Astrocyte (in vitro differentiated cells and primary cell): ENCODE data around the gene TTC34. TPM values are rescaled to one million over a fixed set of nuclear protein-coding genes. Genes with fewer than 3 reads are reported as not detected.

ENCODE experiments used
- DNase-seq: peaks from one replicate; pipeline ENCODE4 v3.0.0-alpha.2; 2010; ENCODE audit warnings: low read depth
- FAIRE-seq: peaks from 2 replicates; lab custom pipeline; 2011; peaks lifted over from hg19 to GRCh38; lab: Jason Lieb, UNC
- H2AFZ ChIP-seq: 2 replicates; pipeline ENCODE4 v1.6.0; 2012; ENCODE audit warnings: low read depth, low read length, inconsistent platforms
- H3K27ac ChIP-seq: 2 replicates; pipeline ENCODE4 v1.5.1; 2011; ENCODE audit warnings: low read depth, low read length, inconsistent platforms
- H3K27me3 ChIP-seq: 2 replicates; pipeline ENCODE4 v1.6.0; 2011; ENCODE audit warnings: low read length, inconsistent platforms; ENCODE audit not compliant: insufficient read depth
- H3K36me3 ChIP-seq: 2 replicates; pipeline ENCODE4 v1.5.1; 2011; ENCODE audit warnings: low read length, inconsistent platforms; ENCODE audit not compliant: insufficient read depth
- H3K4me1 ChIP-seq: 2 replicates; pipeline ENCODE4 v1.5.1; 2011; ENCODE audit warnings: low read length, inconsistent platforms; ENCODE audit not compliant: insufficient read depth
- H3K4me2 ChIP-seq: 2 replicates; pipeline ENCODE4 v1.6.0; 2012; ENCODE audit warnings: low read length, inconsistent platforms
- H3K4me3 ChIP-seq: 2 replicates; pipeline ENCODE4 v1.5.1; 2011; ENCODE audit warnings: low read depth, mild to moderate bottlenecking, low read length, inconsistent platforms; ENCODE audit not compliant: insufficient read depth
- H3K79me2 ChIP-seq: 2 replicates; pipeline ENCODE4 v1.6.0; 2012; ENCODE audit warnings: mild to moderate bottlenecking, low read length, inconsistent platforms; ENCODE audit not compliant: insufficient read depth
- H3K9ac ChIP-seq: 2 replicates; pipeline ENCODE4 v1.6.0; 2012; ENCODE audit warnings: mild to moderate bottlenecking, low read length, inconsistent platforms
- H3K9me3 ChIP-seq: 2 replicates; pipeline ENCODE4 v1.5.1; 2012; ENCODE audit warnings: low read depth, mild to moderate bottlenecking, low read length, inconsistent platforms; ENCODE audit not compliant: insufficient read depth
- H4K20me1 ChIP-seq: 2 replicates; pipeline ENCODE4 v1.6.0; 2012; ENCODE audit warnings: low read length, inconsistent platforms; ENCODE audit not compliant: insufficient read depth
- H3K27ac Mint-ChIP-seq: one replicate; pipeline ENCODE4 v1.8.0; 2021; ENCODE audit warnings: mild to moderate bottlenecking, mixed read lengths; ENCODE audit not compliant: unreplicated experiment
- H3K27me3 Mint-ChIP-seq: one replicate; pipeline ENCODE4 v1.8.0; 2021; ENCODE audit warnings: low read depth, mixed read lengths; ENCODE audit not compliant: unreplicated experiment
- H3K36me3 Mint-ChIP-seq: one replicate; pipeline ENCODE4 v1.8.0; 2021; ENCODE audit warnings: low read depth, mixed read lengths; ENCODE audit not compliant: unreplicated experiment
- H3K4me1 Mint-ChIP-seq: one replicate; pipeline ENCODE4 v1.8.0; 2021; ENCODE audit warnings: low read depth, mixed read lengths; ENCODE audit not compliant: unreplicated experiment
- H3K4me3 Mint-ChIP-seq: one replicate; pipeline ENCODE4 v1.8.0; 2021; ENCODE audit warnings: mild to moderate bottlenecking, moderate library complexity, mixed read lengths; ENCODE audit not compliant: unreplicated experiment
- H3K9me3 Mint-ChIP-seq: one replicate; pipeline ENCODE4 v1.8.0; 2021; ENCODE audit warnings: mild to moderate bottlenecking, mixed read lengths; ENCODE audit not compliant: unreplicated experiment
- CTCF ChIP-seq: IDR thresholded peaks from 2 replicates; pipeline ENCODE4 v1.5.1; 2011; ENCODE audit warnings: low read depth, mild to moderate bottlenecking, inconsistent platforms, low read length, moderate library complexity; ENCODE audit not compliant: insufficient read depth
- EZH2 ChIP-seq: IDR thresholded peaks from 2 replicates; pipeline ENCODE4 v1.6.1; 2012; ENCODE audit warnings: mild to moderate bottlenecking, low read length, inconsistent platforms; ENCODE audit not compliant: insufficient read depth
- total RNA-seq: library from RNA; stranded (reverse); gene quantifications from 2 replicates; pipeline ENCODE4 v1.2.1, GENCODE V29; 2021

TTC34 gene
- total RNA-seq, 1 donor from 2014 or later: 0.39 TPM

DNA sequence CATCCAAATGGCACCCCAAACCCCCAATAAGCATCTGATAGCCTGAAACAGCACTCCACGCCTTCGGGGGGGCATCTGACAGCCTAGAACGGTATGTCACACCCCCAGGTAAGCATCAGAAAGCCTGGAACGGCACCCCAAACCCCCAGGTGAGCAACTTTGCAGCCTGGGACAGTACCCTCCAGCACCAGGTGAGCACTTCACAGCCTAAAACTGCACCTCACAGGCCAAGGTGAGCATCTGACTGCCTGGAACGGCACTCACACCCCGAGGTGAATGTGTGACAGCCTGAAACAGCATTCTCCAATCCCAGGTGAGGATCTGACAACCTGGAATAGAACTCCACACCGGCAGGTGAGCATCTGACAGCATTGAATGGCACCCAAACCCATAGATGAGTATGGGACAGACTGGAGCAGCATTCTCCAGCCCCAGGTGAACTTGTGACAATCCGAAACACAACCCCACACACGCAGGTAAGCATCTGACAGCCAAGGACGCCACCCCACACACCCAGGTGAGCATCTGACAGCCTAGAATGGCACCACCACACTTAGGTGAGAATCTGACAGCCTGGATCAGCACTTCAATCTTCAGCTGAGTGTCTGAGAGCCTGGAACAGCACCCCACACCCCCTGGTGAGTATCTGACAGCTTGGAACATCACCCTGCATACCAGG lies 150.4 kb downstream of the TTC34 start:
- Mint-ChIP-seq H3K4me1 (no peaks in the 10 kb centered on the region), H3K9me3 (peaks cover 49% of the 10 kb centered on the region), H3K27ac (no peak overlapping the region), H3K27me3 (peaks cover 15% of the 10 kb centered on the region), H3K36me3 (peaks cover 21% of the 10 kb centered on the region), H3K4me3 (no peak overlapping the region)
- no peak overlapping the region for H3K9ac ChIP-seq
- no peaks in the 10 kb centered on the region for H3K27me3 ChIP-seq
- H3K4me3 ChIP-seq: no peak overlapping the region
- TF ChIP-seq CTCF (no peak), EZH2 (no peak)
- no peaks in the 10 kb centered on the region for H3K79me2 ChIP-seq
- no peak overlapping the region for H3K27ac ChIP-seq
- no peak overlapping the region for H3K4me2 ChIP-seq
- no peaks in the 10 kb centered on the region for H3K4me1 ChIP-seq
- no peak overlapping the region for H2AFZ ChIP-seq
- H3K9me3 ChIP-seq: peaks cover 43% of the 10 kb centered on the region
- H4K20me1 ChIP-seq: no peaks in the 10 kb centered on the region
- no peaks in the 10 kb centered on the region for H3K36me3 ChIP-seq
- FAIRE-seq (no peak), DNase-seq (no peak)

DNA sequence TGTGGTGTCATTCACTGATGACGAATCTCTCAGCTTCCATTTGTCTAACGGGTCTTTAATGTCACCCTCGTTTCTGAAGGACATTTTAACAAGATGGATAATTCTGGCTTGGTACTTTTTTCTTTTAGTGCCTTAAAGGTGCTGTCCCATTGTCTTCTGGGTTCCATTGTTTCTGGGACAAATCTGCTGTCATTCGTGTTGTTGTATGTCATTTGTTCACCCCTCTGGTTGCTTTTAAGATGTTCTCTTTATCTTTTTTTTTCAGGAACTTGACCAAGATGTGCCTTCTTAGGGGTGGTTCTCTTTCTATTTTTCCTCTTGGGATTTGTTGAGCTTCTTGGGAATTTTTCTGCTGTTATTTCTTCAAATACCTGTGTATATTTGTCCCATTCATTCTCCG lies 154.7 kb downstream of the TTC34 start:
- Histone ChIP-seq H3K9me3 (peaks cover 6% of the 10 kb centered on the region), H3K9ac (no peak overlapping the region), H4K20me1 (no peaks in the 10 kb centered on the region), H3K4me3 (no peak overlapping the region), H2AFZ (no peak overlapping the region), H3K79me2 (no peaks in the 10 kb centered on the region), H3K4me1 (peaks cover 7% of the 10 kb centered on the region), H3K27me3 (no peaks in the 10 kb centered on the region), H3K27ac (no peak overlapping the region), H3K4me2 (no peak overlapping the region), H3K36me3 (no peaks in the 10 kb centered on the region)
- Mint-ChIP-seq H3K36me3 (no peaks in the 10 kb centered on the region), H3K9me3 (peaks cover 10% of the 10 kb centered on the region), H3K27ac (no peak overlapping the region), H3K4me1 (peaks cover 2% of the 10 kb centered on the region), H3K4me3 (no peak overlapping the region), H3K27me3 (peaks cover 1% of the 10 kb centered on the region)
- FAIRE-seq (no peak), DNase-seq (no peak)
- no peak for TF ChIP-seq EZH2
- TF ChIP-seq CTCF: no peak

DNA sequence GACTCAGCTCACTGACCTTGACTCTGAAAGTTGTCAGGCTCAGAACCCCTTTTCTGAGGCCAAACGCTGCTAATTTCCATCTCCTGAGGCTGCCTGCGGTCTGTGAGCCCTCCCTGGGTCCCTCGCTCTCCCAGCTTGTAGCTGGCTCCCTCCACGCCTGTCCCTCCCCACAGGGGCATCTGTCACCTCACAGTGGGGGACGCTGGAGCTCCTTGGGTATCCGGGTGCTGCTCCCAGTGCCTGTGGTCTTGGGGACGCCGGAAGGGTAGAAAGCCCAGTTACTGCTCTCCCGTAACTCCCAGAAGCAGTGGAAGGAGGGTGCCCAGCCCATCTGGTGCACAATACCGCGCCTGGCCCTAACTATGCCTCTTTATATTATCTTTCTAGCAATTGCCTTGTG lies 155.7 kb downstream of the TTC34 start:
- no peaks in the 10 kb centered on the region for H3K36me3 Mint-ChIP-seq
- no peak overlapping the region for H3K27ac ChIP-seq
- no peaks in the 10 kb centered on the region for H4K20me1 ChIP-seq
- H3K4me1 ChIP-seq: peaks cover 7% of the 10 kb centered on the region
- H3K4me1 Mint-ChIP-seq: peaks cover 2% of the 10 kb centered on the region
- no peak overlapping the region for H3K4me3 Mint-ChIP-seq
- H3K9ac ChIP-seq: no peak overlapping the region
- FAIRE-seq (no peak), DNase-seq (no peak)
- no peaks in the 10 kb centered on the region for H3K27me3 Mint-ChIP-seq
- H3K36me3 ChIP-seq: no peaks in the 10 kb centered on the region
- H3K79me2 ChIP-seq: no peaks in the 10 kb centered on the region
- H3K4me2 ChIP-seq: no peak overlapping the region
- no peak overlapping the region for H3K27ac Mint-ChIP-seq
- H3K9me3 ChIP-seq: no peaks in the 10 kb centered on the region
- peaks cover 10% of the 10 kb centered on the region for H3K9me3 Mint-ChIP-seq
- H2AFZ ChIP-seq: no peak overlapping the region
- no peaks in the 10 kb centered on the region for H3K27me3 ChIP-seq
- H3K4me3 ChIP-seq: no peak overlapping the region
- TF ChIP-seq EZH2 (no peak), CTCF (no peak)
